NCI-H1417 (cell line): Measurements from ENCODE around the gene PBX3.

Source experiments
- DNase-seq, 3 experiments: peaks; one replicate each; lab custom pipeline; 2025; lab: John Stamatoyannopoulos, UW

Gene PBX3

GRCh38 chr9:125995006-125995405, 247.8 kb downstream of the PBX3 start:
- no peak for DNase-seq

GRCh38 chr9:125995706-125996105, 248.5 kb downstream of the PBX3 start:
- no peak for DNase-seq

- no peak for DNase-seq
These were observed 249.6 kb downstream of the PBX3 start for GRCh38 chr9:125996791-125997190.

GRCh38 chr9:125997196-125997823, 250.1 kb downstream of the PBX3 start:
- DNase-seq: peak; percentile 19 to 82 (median 65)

- no peak for DNase-seq
These were observed 251.8 kb downstream of the PBX3 start for GRCh38 chr9:125998837-125999503.

- no peak for DNase-seq
These were observed 252.3 kb downstream of the PBX3 start for GRCh38 chr9:125999504-125999881.

GRCh38 chr9:126000256-126000655, 253.1 kb downstream of the PBX3 start:
- DNase-seq: no peak

- DNase-seq: no peak
These were observed 253.8 kb downstream of the PBX3 start for GRCh38 chr9:126000731-126001580.

- DNase-seq: no peak
These were observed 254.5 kb downstream of the PBX3 start for GRCh38 chr9:126001581-126002225.

GRCh38 chr9:126002476-126003350, 255.5 kb downstream of the PBX3 start:
- no peak for DNase-seq

- DNase-seq: no peak
These were observed 261.9 kb downstream of the PBX3 start for GRCh38 chr9:126009047-126009446.

GRCh38 chr9:126014726-126015125, 267.6 kb downstream of the PBX3 start:
- DNase-seq: no peak

GRCh38 chr9:126015424-126015823, 268.3 kb downstream of the PBX3 start:
- DNase-seq: no peak

- peak in 2 of 3 experiments; percentile 42 to 70 for DNase-seq
These were observed 269.6 kb downstream of the PBX3 start for GRCh38 chr9:126016579-126017290.
